IMR-90 (cell line): ENCODE data around the gene PLCD1. TPM values are rescaled to one million over a fixed set of nuclear protein-coding genes. Genes with fewer than 3 reads are reported as not detected.

Experiments
- ATAC-seq: fragments of 200-7000 bp; cut with Tn5 transposase; 2 replicates; pipeline ENCODE4 v1.9.1; 2020; ENCODE audit warnings: low read depth, mild to moderate bottlenecking, moderate library complexity
- BruUV-seq: library from RNA; stranded (reverse); fragments of 400-500 nt; replicated peaks from 2 replicates; lab custom pipeline; 2021; lab: Mats Ljungman, UMichigan
- CTCF ChIA-PET: fragments of 300-600 bp; formaldehyde crosslinking; extraction: SDS; loops from one replicate; lab custom pipeline; 2021; ENCODE audit warnings: antibody characterized with exemption; lab: Yijun Ruan, JAX
- POLR2A ChIA-PET: fragments of 300-600 bp; sonication (Branson Sonifier 250); formaldehyde crosslinking; loops from one replicate; lab custom pipeline; 2022; ENCODE audit warnings: antibody characterized with exemption; ENCODE audit not compliant: unreplicated experiment; lab: Charles Lee
- DNase-seq: peaks from one replicate; pipeline ENCODE4 v3.0.0; 2013
- H2AFZ ChIP-seq: replicated peaks from 2 replicates; pipeline ENCODE3; 2013; ENCODE audit warnings: low read length, mild to moderate bottlenecking; ENCODE audit not compliant: poor library complexity
- H2AK5ac ChIP-seq: 2 replicates; pipeline ENCODE4 v1.6.1; 2013; ENCODE audit warnings: low read depth, low read length, inconsistent platforms
- H2AK9ac ChIP-seq: replicated peaks from 2 replicates; pipeline ENCODE3; 2013; ENCODE audit warnings: mild to moderate bottlenecking, low read depth, low read length, moderate library complexity; ENCODE audit not compliant: poor library complexity
- H2BK120ac ChIP-seq: 2 replicates; pipeline ENCODE4 v1.6.1; 2013; ENCODE audit warnings: low read depth, low read length, inconsistent platforms
- H2BK15ac ChIP-seq: 3 replicates; pipeline ENCODE4 v1.6.1; 2013; ENCODE audit warnings: low read depth, low read length, inconsistent platforms
- H2BK20ac ChIP-seq: 2 replicates; pipeline ENCODE4 v1.6.1; 2013; ENCODE audit warnings: low read depth, mild to moderate bottlenecking, inconsistent platforms, low read length, moderate library complexity
- H2BK5ac ChIP-seq: 2 replicates; pipeline ENCODE4 v1.6.1; 2013; ENCODE audit warnings: mild to moderate bottlenecking, low read depth, low read length, inconsistent platforms; ENCODE audit not compliant: poor library complexity, severe bottlenecking
- H3K14ac ChIP-seq: replicated peaks from 2 replicates; pipeline ENCODE4 v1.6.1; 2013; ENCODE audit warnings: low read depth, low read length, inconsistent platforms
- H3K18ac ChIP-seq: 2 replicates; pipeline ENCODE4 v1.6.1; 2013; ENCODE audit warnings: low read depth, low read length, control low read depth
- H3K23ac ChIP-seq: 2 replicates; pipeline ENCODE4 v1.6.1; 2013; ENCODE audit warnings: low read depth, low read length, inconsistent platforms
- H3K27ac ChIP-seq: 2 replicates; pipeline ENCODE4 v1.5.1; 2013; ENCODE audit warnings: mild to moderate bottlenecking, control low read depth, low read length; ENCODE audit not compliant: insufficient read depth
- H3K27me3 ChIP-seq: 2 replicates; pipeline ENCODE4 v1.6.1; 2013; ENCODE audit warnings: low read length; ENCODE audit not compliant: control insufficient read depth, insufficient read depth
- H3K36me3 ChIP-seq: 2 replicates; pipeline ENCODE4 v1.6.1; 2013; ENCODE audit warnings: low read length, mixed read lengths; ENCODE audit not compliant: control insufficient read depth, insufficient read depth
- H3K4ac ChIP-seq: 2 replicates; pipeline ENCODE4 v1.6.1; 2013; ENCODE audit warnings: low read depth, low read length, inconsistent platforms
- H3K4me1 ChIP-seq: 2 replicates; pipeline ENCODE4 v1.6.1; 2013; ENCODE audit warnings: low read length, mixed read lengths; ENCODE audit not compliant: control insufficient read depth, insufficient read depth
- H3K4me2 ChIP-seq: 2 replicates; pipeline ENCODE4 v1.6.1; 2013; ENCODE audit warnings: low read depth, mild to moderate bottlenecking, control low read depth, low read length, moderate library complexity
- H3K4me3 ChIP-seq: 2 replicates; pipeline ENCODE4 v1.5.1; 2013; ENCODE audit warnings: low read depth, mild to moderate bottlenecking, control low read depth, low read length, moderate library complexity; ENCODE audit not compliant: insufficient read depth
- H3K56ac ChIP-seq: 2 replicates; pipeline ENCODE4 v1.6.1; 2013; ENCODE audit warnings: low read length, inconsistent platforms; ENCODE audit not compliant: insufficient read depth; ENCODE audit errors: extremely low read depth
- H3K79me1 ChIP-seq, 2 experiments: 2 replicates each; pipeline ENCODE4 v1.6.1; 2013; ENCODE audit warnings: low read length in 2 of 2, inconsistent platforms in 1 of 2, low read depth in 1 of 2
- H3K9ac ChIP-seq: 2 replicates; pipeline ENCODE4 v1.6.1; 2013; ENCODE audit warnings: low read depth, low read length, control low read depth
- H3K9me1 ChIP-seq: 2 replicates; pipeline ENCODE4 v1.6.1; 2013; ENCODE audit warnings: low read length, inconsistent platforms; ENCODE audit not compliant: insufficient read depth
- H3K9me3 ChIP-seq: 2 replicates; pipeline ENCODE4 v1.6.1; 2013; ENCODE audit warnings: low read length; ENCODE audit not compliant: control insufficient read depth, insufficient read depth
- H4K20me1 ChIP-seq: 2 replicates; pipeline ENCODE4 v1.6.1; 2013; ENCODE audit warnings: low read length, inconsistent platforms; ENCODE audit not compliant: insufficient read depth
- H4K5ac ChIP-seq: 2 replicates; pipeline ENCODE4 v1.6.1; 2013; ENCODE audit warnings: mild to moderate bottlenecking, low read depth, low read length, control low read depth
- H4K8ac ChIP-seq, 2 experiments: 2 replicates each; pipeline ENCODE4 v1.6.1; 2013; ENCODE audit warnings: low read depth in 2 of 2, low read length in 2 of 2, control low read depth in 1 of 2, inconsistent platforms in 1 of 2
- H4K91ac ChIP-seq: 2 replicates; pipeline ENCODE4 v1.6.1; 2013; ENCODE audit warnings: low read depth, low read length, inconsistent platforms; ENCODE audit not compliant: insufficient read depth
- BHLHE40 ChIP-seq: fragments of 150-350 bp; IDR thresholded peaks from 2 replicates; pipeline ENCODE4 v1.6.1; 2016; ENCODE audit warnings: mild to moderate bottlenecking, low read depth, low read length
- CEBPB ChIP-seq: IDR thresholded peaks from 2 replicates; pipeline ENCODE4 v1.6.1; 2012; ENCODE audit warnings: low read depth, low read length, improper control_type of control experiment
- CHD1 ChIP-seq: IDR thresholded peaks from 2 replicates; pipeline ENCODE4 v1.6.1; 2012; ENCODE audit warnings: low read depth, low read length, improper control_type of control experiment
- FOS ChIP-seq: fragments of 150-350 bp; IDR thresholded peaks from 2 replicates; pipeline ENCODE4 v1.6.1; 2016; ENCODE audit warnings: low read depth, low read length
- MAFK ChIP-seq: IDR thresholded peaks from 2 replicates; pipeline ENCODE4 v1.6.1; 2012; ENCODE audit warnings: low read depth, low read length, improper control_type of control experiment
- MAZ ChIP-seq: IDR thresholded peaks from 2 replicates; pipeline ENCODE4 v1.6.1; 2012; ENCODE audit warnings: low read depth, mild to moderate bottlenecking, low read length, improper control_type of control experiment, moderate library complexity, borderline replicate concordance
- MXI1 ChIP-seq: IDR thresholded peaks from 2 replicates; pipeline ENCODE4 v1.6.1; 2012; ENCODE audit warnings: low read depth, mild to moderate bottlenecking, low read length, moderate library complexity, borderline replicate concordance
- NFE2L2 ChIP-seq: fragments of 150-350 bp; IDR thresholded peaks from 2 replicates; pipeline ENCODE4 v1.6.1; 2016; ENCODE audit warnings: low read depth, mild to moderate bottlenecking, low read length
- POLR2A ChIP-seq: IDR thresholded peaks from 2 replicates; pipeline ENCODE4 v1.6.1; 2012; ENCODE audit warnings: mild to moderate bottlenecking, low read depth, low read length
- RAD21 ChIP-seq: IDR thresholded peaks from 2 replicates; pipeline ENCODE4 v1.6.1; 2012; ENCODE audit warnings: low read length, improper control_type of control experiment
- RCOR1 ChIP-seq: IDR thresholded peaks from 2 replicates; pipeline ENCODE4 v1.6.1; 2012; ENCODE audit warnings: mild to moderate bottlenecking, low read length, improper control_type of control experiment; ENCODE audit not compliant: insufficient replicate concordance
- RFX5 ChIP-seq: IDR thresholded peaks from 2 replicates; pipeline ENCODE4 v1.8.0; 2012; ENCODE audit warnings: low read depth, mild to moderate bottlenecking, low read length, moderate library complexity
- SMC3 ChIP-seq: fragments of 150-350 bp; IDR thresholded peaks from 2 replicates; pipeline ENCODE4 v1.6.1; 2016; ENCODE audit warnings: low read depth, mild to moderate bottlenecking, antibody characterized with exemption, low read length, moderate library complexity
- WGBS, 2 experiments: methylation state at CpG; one replicate each; pipeline versions ENCODE4 v1.1.5 to v1.1.7; 2013; ENCODE audit warnings: missing lambda C conversion rate in 2 of 2; ENCODE audit not compliant: insufficient read length in 1 of 2; ENCODE audit errors: extremely low coverage in 2 of 2; 5-methylcytosine and 5-hydroxymethylcytosine counted together
- dilution Hi-C: fragments of 300-500 bp; cut with HindIII; formaldehyde crosslinking; loops from one replicate; pipeline ENCODE4 v1.14.3; 2018; ENCODE audit warnings: low sequenced_read_pairs; ENCODE audit not compliant: unreplicated experiment
- in situ Hi-C: fragments of 300-500 bp; cut with MboI; formaldehyde crosslinking; loops from 3 replicates; pipeline ENCODE4 v1.14.3; 2019; ENCODE audit warnings: low sequenced_read_pairs, inconsistent platforms, mixed read lengths
- intact Hi-C: fragments of 100-400 bp; cut with micrococcal nuclease; formaldehyde crosslinking; loops from 2 replicates; pipeline ENCODE4 v1.10.0; 2022
- polyA plus RNA-seq, 3 experiments: library from polyadenylated mRNA; depleted of rRNA; stranded (reverse); fragments of >200 nt; gene quantifications; 2 replicates each; pipeline ENCODE4 v1.2.3, GENCODE V29; 2012; ENCODE audit warnings: low replicate concordance in 1 of 3
- total RNA-seq: library from RNA; depleted of rRNA; stranded (reverse); fragments of >200 nt; gene quantifications from 2 replicates; pipeline ENCODE4 v1.2.3, GENCODE V29; 2012
- TF ChIP-seq, protein P1 (sequence below): conservative IDR thresholded peaks from 2 replicates; pipeline ENCODE4 v1.5.1; 2012; ENCODE audit warnings: mild to moderate bottlenecking, low read depth, low read length, improper control_type of control experiment
- TF ChIP-seq, protein P2 (sequence below): fragments of 150-350 bp; IDR thresholded peaks from 2 replicates; pipeline ENCODE4 v1.6.1; 2016; ENCODE audit warnings: low read depth, mild to moderate bottlenecking, low read length, moderate library complexity, borderline replicate concordance
- TF ChIP-seq, protein P3 (sequence below): fragments of 150-350 bp; IDR thresholded peaks from 2 replicates; pipeline ENCODE4 v1.6.1; 2017; ENCODE audit warnings: mild to moderate bottlenecking, antibody characterized with exemption, low read length, low read depth

Gene PLCD1
- total and polyA plus RNA-seq, 2 of the 4 experiments (the other 2 are of a cell fraction): 14.9 to 16.3 TPM

DNA sequence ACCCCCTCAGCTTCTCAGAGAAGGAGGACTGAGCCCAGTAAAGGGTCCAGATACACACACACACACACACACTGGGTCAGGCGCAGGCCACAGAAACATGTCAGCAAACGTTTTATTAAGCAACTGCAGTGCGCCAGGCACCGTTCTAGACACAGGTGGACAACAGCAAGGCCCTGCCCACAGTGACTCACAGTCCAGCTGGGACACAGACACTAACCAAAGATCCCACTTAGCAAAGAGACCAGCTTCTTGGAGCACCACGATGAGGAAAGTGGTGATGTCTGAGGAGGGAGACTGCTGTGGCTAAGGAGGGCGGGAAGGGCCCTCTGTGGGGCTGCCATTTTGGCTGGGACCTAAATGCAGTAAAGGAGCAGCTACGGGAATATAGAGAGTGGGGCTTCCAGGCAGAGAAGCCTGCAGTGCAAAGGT lies 41.7 kb downstream of the PLCD1 start:
- no peak overlapping the region for H3K4ac ChIP-seq
- WGBS, 2 experiments: 91% methylated on average over 4 of the region's 7 CpGs; no CpG with 5 or more reads in 1 of the 2 experiments
- CTCF ChIA-PET: interaction anchor here (0.6 kb wide), 1 partner anchor 140 kb away, joined by 3 read pairs; no protein-coding TSS in a partner anchor
- peak; percentile 30 for DNase-seq
- H3K79me1 ChIP-seq: no peaks in the 10 kb centered on the region
- H3K4me2 ChIP-seq: no peak overlapping the region
- no peak overlapping the region for H3K4me3 ChIP-seq
- H2AK5ac ChIP-seq: no peak overlapping the region
- H3K27me3 ChIP-seq: no peaks in the 10 kb centered on the region; the same call in 1 of the 2 replicates
- no peak overlapping the region for H3K18ac ChIP-seq
- no peak overlapping the region for H2BK20ac ChIP-seq
- no peak overlapping the region for H3K14ac ChIP-seq
- no peak overlapping the region for H2BK15ac ChIP-seq
- H3K27ac ChIP-seq: no peak overlapping the region
- H2BK5ac ChIP-seq: no peak overlapping the region
- BruUV-seq: no TSS peak
- no peak for TF ChIP-seq BHLHE40
- no peak for TF ChIP-seq RFX5
- no peak for TF ChIP-seq FOS
- TF ChIP-seq RCOR1: no peak
- TF ChIP-seq, protein P1, sequence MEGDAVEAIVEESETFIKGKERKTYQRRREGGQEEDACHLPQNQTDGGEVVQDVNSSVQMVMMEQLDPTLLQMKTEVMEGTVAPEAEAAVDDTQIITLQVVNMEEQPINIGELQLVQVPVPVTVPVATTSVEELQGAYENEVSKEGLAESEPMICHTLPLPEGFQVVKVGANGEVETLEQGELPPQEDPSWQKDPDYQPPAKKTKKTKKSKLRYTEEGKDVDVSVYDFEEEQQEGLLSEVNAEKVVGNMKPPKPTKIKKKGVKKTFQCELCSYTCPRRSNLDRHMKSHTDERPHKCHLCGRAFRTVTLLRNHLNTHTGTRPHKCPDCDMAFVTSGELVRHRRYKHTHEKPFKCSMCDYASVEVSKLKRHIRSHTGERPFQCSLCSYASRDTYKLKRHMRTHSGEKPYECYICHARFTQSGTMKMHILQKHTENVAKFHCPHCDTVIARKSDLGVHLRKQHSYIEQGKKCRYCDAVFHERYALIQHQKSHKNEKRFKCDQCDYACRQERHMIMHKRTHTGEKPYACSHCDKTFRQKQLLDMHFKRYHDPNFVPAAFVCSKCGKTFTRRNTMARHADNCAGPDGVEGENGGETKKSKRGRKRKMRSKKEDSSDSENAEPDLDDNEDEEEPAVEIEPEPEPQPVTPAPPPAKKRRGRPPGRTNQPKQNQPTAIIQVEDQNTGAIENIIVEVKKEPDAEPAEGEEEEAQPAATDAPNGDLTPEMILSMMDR: no peak
- no peak for TF ChIP-seq RAD21
- TF ChIP-seq MXI1: no peak
- TF ChIP-seq CEBPB: no peak
- TF ChIP-seq, protein P2, sequence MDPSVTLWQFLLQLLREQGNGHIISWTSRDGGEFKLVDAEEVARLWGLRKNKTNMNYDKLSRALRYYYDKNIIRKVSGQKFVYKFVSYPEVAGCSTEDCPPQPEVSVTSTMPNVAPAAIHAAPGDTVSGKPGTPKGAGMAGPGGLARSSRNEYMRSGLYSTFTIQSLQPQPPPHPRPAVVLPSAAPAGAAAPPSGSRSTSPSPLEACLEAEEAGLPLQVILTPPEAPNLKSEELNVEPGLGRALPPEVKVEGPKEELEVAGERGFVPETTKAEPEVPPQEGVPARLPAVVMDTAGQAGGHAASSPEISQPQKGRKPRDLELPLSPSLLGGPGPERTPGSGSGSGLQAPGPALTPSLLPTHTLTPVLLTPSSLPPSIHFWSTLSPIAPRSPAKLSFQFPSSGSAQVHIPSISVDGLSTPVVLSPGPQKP: no peak
- no peak for TF ChIP-seq MAZ
- no peak for TF ChIP-seq MAFK
- no peak for TF ChIP-seq SMC3
- TF ChIP-seq, protein P3, sequence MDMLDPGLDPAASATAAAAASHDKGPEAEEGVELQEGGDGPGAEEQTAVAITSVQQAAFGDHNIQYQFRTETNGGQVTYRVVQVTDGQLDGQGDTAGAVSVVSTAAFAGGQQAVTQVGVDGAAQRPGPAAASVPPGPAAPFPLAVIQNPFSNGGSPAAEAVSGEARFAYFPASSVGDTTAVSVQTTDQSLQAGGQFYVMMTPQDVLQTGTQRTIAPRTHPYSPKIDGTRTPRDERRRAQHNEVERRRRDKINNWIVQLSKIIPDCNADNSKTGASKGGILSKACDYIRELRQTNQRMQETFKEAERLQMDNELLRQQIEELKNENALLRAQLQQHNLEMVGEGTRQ: no peak
- no peak for TF ChIP-seq CHD1
- TF ChIP-seq NFE2L2: no peak
- TF ChIP-seq POLR2A: no peak
- no peak overlapping the region for H3K9ac ChIP-seq
- H3K36me3 ChIP-seq: peaks cover 5% of the 10 kb centered on the region; the same call in 1 of the 2 replicates
- no peaks in the 10 kb centered on the region for H3K9me3 ChIP-seq
- H3K56ac ChIP-seq: no peak overlapping the region
- H2BK120ac ChIP-seq: no peak overlapping the region
- no peak overlapping the region for H4K91ac ChIP-seq
- no peak for ATAC-seq
- H3K23ac ChIP-seq: no peak overlapping the region
- no peaks in the 10 kb centered on the region for H4K20me1 ChIP-seq
- POLR2A ChIA-PET: no interaction called here
- H3K4me1 ChIP-seq: no peaks in the 10 kb centered on the region
- H3K9me1 ChIP-seq: 0 out of 2 replicates have a peak, but pooled peaks cover 7% of the 10 kb centered on the region
- in situ Hi-C loops (no loop called here), intact Hi-C loops (no loop called here), dilution Hi-C loops (no loop called here)
- no peak overlapping the region for H4K5ac ChIP-seq
- no peak overlapping the region for H2AFZ ChIP-seq
- no peak overlapping the region for H2AK9ac ChIP-seq
- H4K8ac ChIP-seq: no peak overlapping the region
